Coronary artery (tissue), 2 donors: ENCODE results near the gene HYLS1.

Experiments used
- DNase-seq: peaks from one replicate; pipeline ENCODE4 v3.0.0-alpha.2; 2017; ENCODE audit warnings: low spot score
- H3K27ac ChIP-seq, 2 donors: fragments of 200-600 bp; sonication (generic); one replicate each; pipeline ENCODE4 v1.5.1; 2016 to 2019
- H3K4me3 ChIP-seq: fragments of 200-600 bp; sonication (generic); 2 replicates; pipeline ENCODE4 v1.5.1; 2016; ENCODE audit warnings: mild to moderate bottlenecking, moderate library complexity
- CTCF ChIP-seq: fragments of 200-600 bp; sonication (generic); IDR thresholded peaks from one replicate; pipeline ENCODE4 v1.5.1; 2019; ENCODE audit warnings: antibody characterized with exemption

The HYLS1 gene

GRCh38 chr11:125929445-125930075 lies 42.1 kb downstream of the HYLS1 start:
- no peak for TF ChIP-seq CTCF
- no peak for DNase-seq
- H3K27ac ChIP-seq: no peak overlapping the region
- no peak overlapping the region for H3K4me3 ChIP-seq

GRCh38 chr11:125930076-125930450 lies 42.6 kb downstream of the HYLS1 start:
- no peak overlapping the region for H3K27ac ChIP-seq
- DNase-seq: no peak
- no peak overlapping the region for H3K4me3 ChIP-seq
- TF ChIP-seq CTCF: no peak

- DNase-seq: no peak
- H3K4me3 ChIP-seq: no peak overlapping the region
- TF ChIP-seq CTCF: no peak
- no peak overlapping the region for H3K27ac ChIP-seq
Measured at GRCh38 chr11:125931116-125931515, 43.6 kb downstream of the HYLS1 start.

GRCh38 chr11:125931668-125932067 lies 44.2 kb downstream of the HYLS1 start:
- no peak overlapping the region for H3K27ac ChIP-seq
- no peak for DNase-seq
- no peak for TF ChIP-seq CTCF

GRCh38 chr11:125932301-125932700 lies 44.8 kb downstream of the HYLS1 start:
- DNase-seq: no peak
- Histone ChIP-seq H3K27ac (no peak overlapping the region), H3K4me3 (no peak overlapping the region)
- TF ChIP-seq CTCF: no peak

More at GRCh38 chr11:125931668-125932067, 44.2 kb downstream of the HYLS1 start:
- H3K4me3 ChIP-seq: no peak overlapping the region

GRCh38 chr11:125933030-125933813 lies 45.8 kb downstream of the HYLS1 start:
- TF ChIP-seq CTCF: no peak
- H3K4me3 ChIP-seq: no peak overlapping the region
- H3K27ac ChIP-seq: no peak overlapping the region
- no peak for DNase-seq

GRCh38 chr11:125934473-125934872 lies 47.0 kb downstream of the HYLS1 start:
- DNase-seq: no peak
- no peak for TF ChIP-seq CTCF
- H3K4me3 ChIP-seq: no peak overlapping the region
- no peak overlapping the region for H3K27ac ChIP-seq
